ENCODE results near the gene MAOB.

MAOB gene

GRCh38 chrX:43860646-43861370 lies 21.4 kb downstream of the MAOB start:
- peak; percentile 61 to 82 for DNase-seq

- DNase-seq = no peak
Measured at GRCh38 chrX:43853225-43853828, 28.9 kb downstream of the MAOB start.

- no peak for DNase-seq
Measured at GRCh38 chrX:43850629-43851028, 31.6 kb downstream of the MAOB start.

GRCh38 chrX:43849173-43849572 lies 33.1 kb downstream of the MAOB start:
- DNase-seq = no peak

- no peak for DNase-seq
Measured at GRCh38 chrX:43847352-43847751, 34.9 kb downstream of the MAOB start.

- no peak for DNase-seq
Measured at GRCh38 chrX:43846558-43846957, 35.7 kb downstream of the MAOB start.

GRCh38 chrX:43845776-43846175 lies 36.5 kb downstream of the MAOB start:
- DNase-seq = no peak

GRCh38 chrX:43840265-43840664 lies 42.0 kb downstream of the MAOB start:
- DNase-seq = no peak

- peak in 1 of 2 experiments; percentile 47 for DNase-seq
Measured at GRCh38 chrX:43836435-43837184, 45.6 kb downstream of the MAOB start.

- no peak for DNase-seq
Measured at GRCh38 chrX:43835559-43835958, 46.7 kb downstream of the MAOB start.

GRCh38 chrX:43827791-43828190 lies 54.5 kb downstream of the MAOB start:
- no peak for DNase-seq

- no peak for DNase-seq
Measured at GRCh38 chrX:43822014-43822413, 60.2 kb downstream of the MAOB start.

GRCh38 chrX:43817444-43817843 lies 64.8 kb downstream of the MAOB start:
- DNase-seq = no peak

- DNase-seq = no peak
Measured at GRCh38 chrX:43815209-43815608, 67.0 kb downstream of the MAOB start.

GRCh38 chrX:43813898-43814297 lies 68.4 kb downstream of the MAOB start:
- peak; percentile 14 to 44 for DNase-seq

GRCh38 chrX:43813319-43813718 lies 68.9 kb downstream of the MAOB start:
- DNase-seq = no peak

- no peak for DNase-seq
Measured at GRCh38 chrX:43809463-43809862, 72.8 kb downstream of the MAOB start.

GRCh38 chrX:43808231-43808630 lies 74.0 kb downstream of the MAOB start:
- no peak for DNase-seq

- DNase-seq = no peak
Measured at GRCh38 chrX:43805579-43805978, 76.7 kb downstream of the MAOB start.

GRCh38 chrX:43804021-43804420 lies 78.2 kb downstream of the MAOB start:
- no peak for DNase-seq

- no peak for DNase-seq
Measured at GRCh38 chrX:43785930-43786591, 96.2 kb downstream of the MAOB start.

- DNase-seq = no peak
Measured at GRCh38 chrX:43758044-43758443, 124.2 kb downstream of the MAOB start.

- no peak for DNase-seq
Measured at GRCh38 chrX:43756076-43756475, 126.2 kb downstream of the MAOB start.

- no peak for DNase-seq
Measured at GRCh38 chrX:43753637-43754036, 128.6 kb downstream of the MAOB start.

All from NCI-H2081 (cell line).